ENCODE measurements around the gene PTTG1IP. TPM values are rescaled to one million over a fixed set of nuclear protein-coding genes. Genes with fewer than 3 reads are reported as not detected.

Gene PTTG1IP
- total and polyA plus RNA-seq, 2 of the 13 experiments (the other 11 are each of a cell fraction or from before 2014, with no cell fraction given), result 161 to 700 TPM

DNA sequence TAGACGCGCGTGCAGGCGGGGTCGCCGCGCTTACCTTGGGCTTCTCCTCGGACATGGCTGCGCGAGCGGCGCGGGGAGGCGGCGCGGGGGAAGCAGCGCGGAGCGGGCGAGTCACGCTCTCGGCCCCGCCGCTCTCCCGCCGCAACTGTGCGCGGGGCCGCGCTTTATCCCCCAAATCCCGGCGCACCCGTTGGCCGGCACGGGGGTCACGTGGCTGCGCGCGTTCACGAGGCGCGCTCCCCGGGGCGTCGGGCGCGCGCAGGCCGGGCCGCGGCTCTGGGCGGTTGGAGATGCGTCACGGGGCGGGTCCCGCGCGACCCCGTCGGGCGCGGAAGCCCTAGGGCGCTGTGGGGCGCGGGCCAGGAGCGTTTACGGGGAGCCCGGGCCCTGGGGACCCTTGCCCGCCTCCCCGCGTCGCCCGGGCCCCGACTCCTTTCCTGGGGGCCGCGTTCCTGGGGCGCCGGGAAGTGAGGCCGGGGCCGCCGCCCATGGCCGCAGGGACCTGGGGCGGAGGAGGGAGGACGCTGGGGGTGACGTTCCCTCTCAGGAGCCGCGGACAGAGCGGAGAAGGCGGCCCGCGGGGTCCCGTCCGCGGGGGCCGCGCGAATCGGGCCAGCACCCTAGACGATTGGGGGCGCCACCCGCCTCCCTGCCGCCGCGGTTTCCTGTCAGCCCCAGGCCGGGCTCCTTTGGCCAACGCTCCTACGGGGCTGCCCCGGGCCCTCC lies 55.4 kb downstream of the PTTG1IP start, which contains the start of gene SUMO3 (continued):
- no peak for TF ChIP-seq EP300 (IDR thresholded peaks at IDR 0.05; ENCODE audit: low read depth in 2 of 2, low read length in 2 of 2)
- TF ChIP-seq EP300 (CRISPR knock-in tag; IDR thresholded peaks at IDR 0.05; ENCODE audit: borderline replicate concordance), result no peak
- no peak for TF ChIP-seq SP1 (IDR thresholded peaks at IDR 0.05)
- 0 out of 2 replicates have a peak, but pooled peaks have one; percentile 40 for TF ChIP-seq SP1 (CRISPR knock-in tag; IDR thresholded peaks at IDR 0.05)
- TF ChIP-seq PREB (CRISPR knock-in tag; IDR thresholded peaks at IDR 0.05), result no peak
- TF ChIP-seq, protein P1, sequence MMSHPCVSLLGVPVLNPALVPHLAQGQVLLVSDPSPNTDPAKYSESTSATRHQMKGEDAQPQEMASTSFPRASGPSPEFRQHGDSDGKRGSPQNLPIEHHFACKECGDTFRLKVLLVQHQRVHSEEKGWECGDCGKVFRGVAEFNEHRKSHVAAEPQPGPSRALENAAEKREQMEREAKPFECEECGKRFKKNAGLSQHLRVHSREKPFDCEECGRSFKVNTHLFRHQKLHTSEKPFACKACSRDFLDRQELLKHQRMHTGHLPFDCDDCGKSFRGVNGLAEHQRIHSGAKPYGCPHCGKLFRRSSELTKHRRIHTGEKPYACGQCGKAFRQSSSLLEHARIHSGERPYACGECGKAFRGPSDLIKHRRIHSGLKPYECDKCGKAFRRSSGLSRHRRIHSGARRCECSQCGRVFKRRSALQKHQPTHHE (CRISPR knock-in tag; IDR thresholded peaks at IDR 0.05; ENCODE audit: borderline replicate concordance), result no peak
- TF ChIP-seq GATAD1 (CRISPR knock-in tag; IDR thresholded peaks at IDR 0.05), result no peak
- TF ChIP-seq TBX3 (IDR thresholded peaks at IDR 0.05; ENCODE audit: borderline replicate concordance), result no peak
- no peak for TF ChIP-seq GTF3A (CRISPR knock-in tag; conservative IDR thresholded peaks at IDR 0.05)
- no peak for TF ChIP-seq ZNF317 (CRISPR knock-in tag; IDR thresholded peaks at IDR 0.05)
- no peak for TF ChIP-seq RXRB (CRISPR knock-in tag; IDR thresholded peaks at IDR 0.05; ENCODE audit: borderline replicate concordance)
- no peak for TF ChIP-seq SIN3B (IDR thresholded peaks at IDR 0.05; ENCODE audit: low read length)
- TF ChIP-seq, protein P2, sequence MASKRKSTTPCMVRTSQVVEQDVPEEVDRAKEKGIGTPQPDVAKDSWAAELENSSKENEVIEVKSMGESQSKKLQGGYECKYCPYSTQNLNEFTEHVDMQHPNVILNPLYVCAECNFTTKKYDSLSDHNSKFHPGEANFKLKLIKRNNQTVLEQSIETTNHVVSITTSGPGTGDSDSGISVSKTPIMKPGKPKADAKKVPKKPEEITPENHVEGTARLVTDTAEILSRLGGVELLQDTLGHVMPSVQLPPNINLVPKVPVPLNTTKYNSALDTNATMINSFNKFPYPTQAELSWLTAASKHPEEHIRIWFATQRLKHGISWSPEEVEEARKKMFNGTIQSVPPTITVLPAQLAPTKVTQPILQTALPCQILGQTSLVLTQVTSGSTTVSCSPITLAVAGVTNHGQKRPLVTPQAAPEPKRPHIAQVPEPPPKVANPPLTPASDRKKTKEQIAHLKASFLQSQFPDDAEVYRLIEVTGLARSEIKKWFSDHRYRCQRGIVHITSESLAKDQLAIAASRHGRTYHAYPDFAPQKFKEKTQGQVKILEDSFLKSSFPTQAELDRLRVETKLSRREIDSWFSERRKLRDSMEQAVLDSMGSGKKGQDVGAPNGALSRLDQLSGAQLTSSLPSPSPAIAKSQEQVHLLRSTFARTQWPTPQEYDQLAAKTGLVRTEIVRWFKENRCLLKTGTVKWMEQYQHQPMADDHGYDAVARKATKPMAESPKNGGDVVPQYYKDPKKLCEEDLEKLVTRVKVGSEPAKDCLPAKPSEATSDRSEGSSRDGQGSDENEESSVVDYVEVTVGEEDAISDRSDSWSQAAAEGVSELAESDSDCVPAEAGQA (IDR thresholded peaks at IDR 0.05; ENCODE audit: low read depth), result no peak
- TF ChIP-seq, protein P2 (CRISPR knock-in tag; IDR thresholded peaks at IDR 0.05; ENCODE audit: borderline replicate concordance), result no peak
- no peak for TF ChIP-seq ZNF20 (CRISPR knock-in tag; IDR thresholded peaks at IDR 0.05)
- no peak for TF ChIP-seq GPBP1L1 (CRISPR knock-in tag; IDR thresholded peaks at IDR 0.05)
- TF ChIP-seq ZBTB10 (CRISPR knock-in tag; IDR thresholded peaks at IDR 0.05; ENCODE audit: borderline replicate concordance), result no peak

Data from HepG2 (cell line).